HG02798 (cell line): ENCODE results near the gene ZSWIM4.
"Not testable (repeated sequence)": the region's sequence is repeated elsewhere in the genome, so short reads cannot be mapped to it uniquely, and the experiment has no call there.

Source experiments
- ATAC-seq: cut with Tn5 transposase; IDR thresholded peaks from one replicate; pipeline ENCODE4 v1.9.1; 2021; ENCODE audit warnings: mild to moderate bottlenecking; ENCODE audit not compliant: unreplicated experiment, poor library complexity

The ZSWIM4 gene

GRCh38 chr19:13794757-13795589, at the start of gene ZSWIM4:
Gene ZSWIM4, plus strand, starts transcription at chr19:13795443. Its CDS starts 206 bp downstream, at chr19:13795649.
- ATAC-seq = peak; percentile 98

- ATAC-seq = no peak
Observed at GRCh38 chr19:13747098-13747453, 48.2 kb upstream of the ZSWIM4 start.

GRCh38 chr19:13748169-13748828, 46.9 kb upstream of the ZSWIM4 start:
- no peak for ATAC-seq

- ATAC-seq = no peak
Observed at GRCh38 chr19:13751436-13751835, 43.8 kb upstream of the ZSWIM4 start.

- not testable (repeated sequence) for ATAC-seq
Observed at GRCh38 chr19:13753622-13754021, 41.6 kb upstream of the ZSWIM4 start.

- no peak for ATAC-seq
Observed at GRCh38 chr19:13756210-13756609, 39.0 kb upstream of the ZSWIM4 start.

- no peak for ATAC-seq
Observed at GRCh38 chr19:13757805-13758772, 37.2 kb upstream of the ZSWIM4 start.

- no peak for ATAC-seq
Observed at GRCh38 chr19:13758795-13759194, 36.4 kb upstream of the ZSWIM4 start.

GRCh38 chr19:13761423-13761822, 33.8 kb upstream of the ZSWIM4 start:
- no peak for ATAC-seq

GRCh38 chr19:13762635-13763235, 32.5 kb upstream of the ZSWIM4 start:
- no peak for ATAC-seq

- ATAC-seq = no peak
Observed at GRCh38 chr19:13763265-13763664, 32.0 kb upstream of the ZSWIM4 start.

- peak; percentile 66 for ATAC-seq
Observed at GRCh38 chr19:13764101-13764807, 31.0 kb upstream of the ZSWIM4 start, which contains the start of gene MRI1. Gene MRI1, plus strand, starts transcription at chr19:13764522. Its CDS starts 67 bp downstream, at chr19:13764589.

GRCh38 chr19:13764821-13765394, 30.3 kb upstream of the ZSWIM4 start:
- no peak for ATAC-seq

- ATAC-seq = no peak
Observed at GRCh38 chr19:13765395-13766094, 29.7 kb upstream of the ZSWIM4 start.

GRCh38 chr19:13766095-13766481, 29.2 kb upstream of the ZSWIM4 start:
- no peak for ATAC-seq

- no peak for ATAC-seq
Observed at GRCh38 chr19:13768510-13768909, 26.7 kb upstream of the ZSWIM4 start.

GRCh38 chr19:13770013-13770635, 25.1 kb upstream of the ZSWIM4 start:
- no peak for ATAC-seq
